WERI-Rb-1 (cell line): ENCODE measurements around the gene ANKRD24.
"Not testable (repeated sequence)": the region's sequence is repeated elsewhere in the genome, so short reads cannot be mapped to it uniquely, and the experiment has no call there.

Experiments used
- DNase-seq: peaks from one replicate; pipeline ENCODE4 v3.0.0-alpha.2; 2020
- H3K27ac ChIP-seq: fragments of 250-450 bp; sonication (Bioruptor Pico); 2 replicates; pipeline ENCODE4 v1.5.1; 2020; ENCODE audit warnings: mild to moderate bottlenecking, moderate library complexity
- H3K27me3 ChIP-seq: fragments of 250-450 bp; sonication (Bioruptor Pico); 2 replicates; pipeline ENCODE4 v1.5.1; 2021; ENCODE audit warnings: mild to moderate bottlenecking, low read depth, moderate library complexity; ENCODE audit not compliant: insufficient read depth, severe bottlenecking
- H3K36me3 ChIP-seq: fragments of 250-450 bp; sonication (Bioruptor Pico); 2 replicates; pipeline ENCODE4 v1.5.1; 2020; ENCODE audit warnings: mild to moderate bottlenecking, moderate library complexity
- H3K4me3 ChIP-seq: 2 replicates; pipeline ENCODE4 v1.5.1; 2011; ENCODE audit warnings: low read depth, mild to moderate bottlenecking, control low read depth, low read length
- H3K9me3 ChIP-seq: fragments of 250-450 bp; sonication (Bioruptor Pico); 2 replicates; pipeline ENCODE4 v1.5.1; 2021; ENCODE audit warnings: mild to moderate bottlenecking, moderate library complexity; ENCODE audit not compliant: severe bottlenecking
- CTCF ChIP-seq: IDR thresholded peaks from 2 replicates; pipeline ENCODE4 v1.5.1; 2011; ENCODE audit warnings: low read depth, mild to moderate bottlenecking, control low read depth, inconsistent platforms, low read length

ANKRD24 gene

DNA sequence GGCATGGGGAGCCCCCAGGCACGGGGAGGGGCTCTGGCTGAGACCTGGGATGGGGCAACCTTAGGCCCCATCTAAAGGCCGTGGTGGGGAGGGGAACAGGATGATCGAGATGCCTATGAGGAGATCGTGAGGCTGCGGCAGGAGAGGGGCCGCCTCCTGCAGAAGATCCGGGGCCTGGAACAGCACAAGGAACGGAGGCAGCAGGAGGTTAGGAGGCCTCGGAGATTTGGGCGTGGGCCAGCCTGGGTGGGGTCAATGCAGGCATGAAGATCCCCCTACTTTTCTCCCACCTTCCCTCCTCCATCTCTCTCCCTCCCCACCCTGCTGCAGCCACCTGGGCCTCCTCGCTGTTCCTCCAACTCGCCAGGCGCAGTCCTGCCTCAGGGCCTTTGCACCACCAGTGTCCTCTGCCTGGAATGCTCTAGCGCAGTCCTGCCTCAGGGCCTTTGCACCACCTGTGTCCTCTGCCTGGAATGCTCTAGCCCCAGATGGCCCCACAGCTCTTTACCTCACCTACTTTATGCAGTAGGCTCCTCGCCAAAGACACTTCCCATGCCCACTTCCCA lies 27.8 kb downstream of the ANKRD24 start:
- Histone ChIP-seq H3K4me3 (no peak overlapping the region), H3K27ac (no peak overlapping the region), H3K27me3 (no peaks in the 10 kb centered on the region), H3K36me3 (no peaks in the 10 kb centered on the region), H3K9me3 (no peaks in the 10 kb centered on the region)
- DNase-seq, result no peak
- no peak for TF ChIP-seq CTCF

DNA sequence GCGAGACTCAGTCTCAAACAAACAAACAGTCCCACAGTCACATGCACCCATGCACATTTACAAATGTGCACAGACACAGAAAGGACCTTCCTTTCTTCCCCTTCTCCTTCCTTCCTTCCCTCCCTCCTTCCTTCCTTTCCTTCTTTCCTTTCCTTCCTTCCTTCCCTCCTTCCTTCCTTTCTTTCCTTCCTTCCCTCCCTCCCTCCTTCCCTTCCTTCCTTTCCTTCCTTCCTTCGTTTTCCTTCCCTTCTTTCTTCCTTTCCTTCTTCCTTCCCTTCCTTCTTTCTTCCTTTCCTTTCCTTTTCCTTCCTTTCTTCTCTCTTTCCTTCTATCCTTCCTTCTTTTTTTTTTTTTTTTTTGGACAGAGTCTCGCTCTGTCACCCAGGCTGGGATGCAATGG lies 30.6 kb downstream of the ANKRD24 start:
- TF ChIP-seq CTCF, result no peak
- Histone ChIP-seq H3K4me3 (no peak overlapping the region), H3K36me3 (no peaks in the 10 kb centered on the region), H3K9me3 (peaks cover 3% of the 10 kb centered on the region), H3K27me3 (no peaks in the 10 kb centered on the region), H3K27ac (no peak overlapping the region)
- DNase-seq, result no peak

DNA sequence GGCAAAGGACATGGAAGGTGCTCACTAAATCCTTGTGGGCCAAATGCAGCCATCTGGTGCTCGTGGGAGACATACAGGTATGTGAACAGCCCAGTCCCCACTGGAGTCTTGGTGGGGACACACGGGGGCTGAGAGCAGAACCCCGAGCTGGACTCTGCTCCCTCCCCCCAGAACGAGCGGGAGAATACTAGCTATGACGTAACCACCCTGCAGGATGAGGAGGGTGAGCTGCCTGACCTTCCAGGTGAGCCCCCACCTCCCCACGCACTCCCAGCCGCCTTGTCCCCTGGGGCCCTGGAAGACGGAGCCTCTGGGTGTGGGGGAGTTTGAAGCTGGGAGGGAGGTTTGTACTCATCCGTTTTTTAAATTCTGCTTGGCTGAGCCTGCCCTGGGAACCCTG lies 33.3 kb downstream of the ANKRD24 start:
- TF ChIP-seq CTCF, result no peak
- Histone ChIP-seq H3K36me3 (no peaks in the 10 kb centered on the region), H3K4me3 (no peak overlapping the region), H3K27ac (no peak overlapping the region), H3K9me3 (peaks cover 3% of the 10 kb centered on the region), H3K27me3 (no peaks in the 10 kb centered on the region)
- no peak for DNase-seq

DNA sequence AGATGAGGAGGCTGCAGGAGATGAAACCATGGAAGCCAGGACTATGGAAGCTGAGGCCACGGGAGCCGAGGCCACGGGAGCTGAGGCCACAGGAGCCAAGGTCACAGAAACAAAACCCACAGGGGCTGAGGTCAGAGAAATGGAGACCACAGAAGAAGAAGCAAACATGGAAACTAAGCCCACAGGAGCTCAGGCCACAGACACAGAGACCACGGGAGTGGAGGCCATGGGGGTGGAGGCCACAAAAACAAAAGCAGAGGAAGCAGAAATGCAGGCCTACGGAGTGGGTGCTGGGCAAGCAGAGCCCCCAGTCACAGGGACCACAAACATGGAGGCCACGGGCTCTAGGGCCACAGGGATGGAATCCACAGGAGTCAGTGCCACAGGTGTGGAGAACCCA lies 34.4 kb downstream of the ANKRD24 start:
- no peak for DNase-seq
- Histone ChIP-seq H3K9me3 (peaks cover 3% of the 10 kb centered on the region), H3K27me3 (no peaks in the 10 kb centered on the region), H3K27ac (no peak overlapping the region), H3K4me3 (no peak overlapping the region), H3K36me3 (no peaks in the 10 kb centered on the region)
- no peak for TF ChIP-seq CTCF

- Histone ChIP-seq H3K4me3 (no peak overlapping the region), H3K27ac (no peak overlapping the region), H3K36me3 (no peaks in the 10 kb centered on the region), H3K27me3 (no peaks in the 10 kb centered on the region), H3K9me3 (peaks cover 3% of the 10 kb centered on the region)
- no peak for TF ChIP-seq CTCF
- DNase-seq, result no peak
These were observed 35.2 kb downstream of the ANKRD24 start for GRCh38 chr19:4217429-4218264.

GRCh38 chr19:4218523-4218922 lies 36.0 kb downstream of the ANKRD24 start:
- H3K4me3 ChIP-seq, H3K27me3 ChIP-seq, DNase-seq, H3K36me3 ChIP-seq, H3K9me3 ChIP-seq, H3K27ac ChIP-seq: not testable (repeated sequence)
